B cell (primary cell): ENCODE measurements around the gene PITPNM3. TPM values are rescaled to one million over a fixed set of nuclear protein-coding genes. Genes with fewer than 3 reads are reported as not detected.

Source experiments
- ATAC-seq: fragments of 200-7000 bp; cut with Tn5 transposase; one replicate; pipeline ENCODE4 v1.10.0; 2021; ENCODE audit warnings: low read depth, mild to moderate bottlenecking, moderate number of reproducible peaks, moderate library complexity
- CTCF ChIA-PET: fragments of 350-600 bp; sonication (Branson Sonifier 250); formaldehyde crosslinking; loops from one replicate; lab custom pipeline; 2021; ENCODE audit warnings: antibody characterized with exemption, inconsistent platforms; lab: Charles Lee
- POLR2A ChIA-PET: fragments of 350-600 bp; sonication (Branson Sonifier 250); formaldehyde crosslinking; loops from one replicate; lab custom pipeline; 2021; ENCODE audit warnings: antibody characterized with exemption; lab: Charles Lee
- DNase-seq: peaks from one replicate; pipeline ENCODE4 v3.0.0; 2013
- H2AFZ ChIP-seq: 2 replicates; pipeline ENCODE4 v1.6.1; 2012; ENCODE audit warnings: mild to moderate bottlenecking, low read depth, low read length; ENCODE audit not compliant: insufficient read depth, poor library complexity, severe bottlenecking
- H3K27ac ChIP-seq, 2 donors: 1 replicate in 1 of 2; 2 replicates in 1 of 2; pipeline ENCODE4 v1.5.1; 2012 to 2013; ENCODE audit warnings: low read length in 2 of 2, mild to moderate bottlenecking in 2 of 2, moderate library complexity in 1 of 2
- H3K27me3 ChIP-seq, 4 experiments: fragments of 200-600 bp in 1 of 4; sonication (generic) in 1 of 4; replicated peaks in 1 of 4; 1 replicate in 2 of 4; 2 replicates in 2 of 4; pipeline versions ENCODE4 v1.6.1 to v1.7.0; 2013 to 2016; ENCODE audit warnings: low read length in 3 of 4, mild to moderate bottlenecking in 2 of 4, mixed read lengths in 1 of 4, moderate library complexity in 1 of 4; ENCODE audit not compliant: insufficient read depth in 4 of 4, control insufficient read depth in 3 of 4; ENCODE audit errors: control extremely low read depth in 1 of 4
- H3K36me3 ChIP-seq, 2 experiments: replicated peaks in 1 of 2; 1 replicate in 1 of 2; 2 replicates in 1 of 2; pipeline versions ENCODE4 v1.6.1 to v1.7.1; 2013; ENCODE audit warnings: low read length in 1 of 2; ENCODE audit not compliant: insufficient read depth in 2 of 2, control insufficient read depth in 1 of 2; ENCODE audit errors: control extremely low read depth in 1 of 2, extremely low read depth in 1 of 2
- H3K4me1 ChIP-seq, 2 donors: fragments of 200-600 bp in 1 of 2; sonication (generic) in 1 of 2; 1 replicate in 1 of 2; 2 replicates in 1 of 2; pipeline versions ENCODE4 v1.5.1 to v1.6.1; 2013 to 2017; ENCODE audit warnings: low read length in 2 of 2; ENCODE audit not compliant: control insufficient read depth in 2 of 2, insufficient read depth in 2 of 2
- H3K4me2 ChIP-seq: replicated peaks from 2 replicates; pipeline ENCODE3; 2012; ENCODE audit warnings: mild to moderate bottlenecking, low read depth, low read length; ENCODE audit not compliant: poor library complexity, severe bottlenecking
- H3K4me3 ChIP-seq, 5 experiments: fragments of 200-600 bp in 1 of 5; sonication (generic) in 1 of 5; 1 replicate in 3 of 5; 2 replicates in 2 of 5; pipeline versions ENCODE4 v1.5.1 to v1.7.0; 2011 to 2016; ENCODE audit warnings: low read length in 4 of 5, mild to moderate bottlenecking in 4 of 5, low read depth in 2 of 5, control low read depth in 1 of 5, moderate library complexity in 1 of 5; ENCODE audit not compliant: insufficient read depth in 1 of 5; ENCODE audit errors: control extremely low read depth in 1 of 5, extremely low read depth in 1 of 5
- H3K79me2 ChIP-seq: fragments of 200-600 bp; sonication (generic); one replicate; pipeline ENCODE4 v1.6.0; 2016; ENCODE audit warnings: low read length; ENCODE audit not compliant: control insufficient read depth, insufficient read depth
- H3K9ac ChIP-seq: fragments of 200-600 bp; sonication (generic); 2 replicates; pipeline ENCODE4 v1.6.1; 2017; ENCODE audit warnings: mild to moderate bottlenecking, low read length, moderate library complexity
- H3K9me3 ChIP-seq, 3 donors: one replicate each; pipeline versions ENCODE4 v1.6.1 to v1.7.1; 2013; ENCODE audit warnings: low read length in 2 of 3; ENCODE audit not compliant: control insufficient read depth in 2 of 3, insufficient read depth in 1 of 3; ENCODE audit errors: control extremely low read depth in 1 of 3
- H4K20me1 ChIP-seq: 2 replicates; pipeline ENCODE4 v1.6.0; 2012; ENCODE audit warnings: mild to moderate bottlenecking, low read length; ENCODE audit not compliant: insufficient read depth, control insufficient read depth, poor library complexity, severe bottlenecking
- H3K27ac Mint-ChIP-seq: one replicate; pipeline ENCODE4 v1.8.0; 2021; ENCODE audit warnings: mixed read lengths
- H3K27me3 Mint-ChIP-seq: one replicate; pipeline ENCODE4 v1.8.0; 2021; ENCODE audit warnings: mixed read lengths
- H3K4me1 Mint-ChIP-seq: one replicate; pipeline ENCODE4 v1.8.0; 2021; ENCODE audit warnings: mixed read lengths
- H3K4me3 Mint-ChIP-seq: one replicate; pipeline ENCODE4 v1.8.0; 2021; ENCODE audit warnings: mixed read lengths
- H3K9me3 Mint-ChIP-seq: one replicate; pipeline ENCODE4 v1.8.0; 2022; ENCODE audit warnings: mixed read lengths; ENCODE audit not compliant: insufficient read depth
- EZH2 ChIP-seq: IDR thresholded peaks from 2 replicates; pipeline ENCODE4 v1.6.1; 2012; ENCODE audit warnings: borderline replicate concordance, low read depth, mild to moderate bottlenecking, moderate library complexity, low read length; ENCODE audit not compliant: insufficient read depth, poor library complexity, severe bottlenecking
- WGBS: methylation state at CpG from one replicate; pipeline ENCODE4 v1.1.5; 2013; ENCODE audit warnings: missing lambda C conversion rate; ENCODE audit not compliant: insufficient coverage; 5-methylcytosine and 5-hydroxymethylcytosine counted together
- intact Hi-C: fragments of 100-400 bp; cut with micrococcal nuclease; formaldehyde crosslinking; loops from one replicate; pipeline ENCODE4 v1.10.0; 2022
- polyA plus RNA-seq: library from polyadenylated mRNA; depleted of rRNA; stranded (reverse); fragments of >200 nt; gene quantifications from 2 replicates; pipeline ENCODE4 v1.2.3, GENCODE V29; 2012
- total RNA-seq, 2 donors: library from RNA; stranded (reverse); fragments of 120-200 nt in 1 of 2; gene quantifications; 1 replicate in 1 of 2; 2 replicates in 1 of 2; pipeline versions ENCODE4 v1.2.3 to v1.2.4, GENCODE V29; 2013 to 2022
- TF ChIP-seq, protein P1 (sequence below): fragments of 200-600 bp; IDR thresholded peaks from one replicate; pipeline ENCODE4 v1.8.0; 2022; ENCODE audit warnings: antibody characterized with exemption, mild to moderate bottlenecking

The PITPNM3 gene
- total and polyA plus RNA-seq, 2 donors (not counting 1 experiment from before 2014, with no cell fraction given), result 0.31 to 0.49 TPM

DNA sequence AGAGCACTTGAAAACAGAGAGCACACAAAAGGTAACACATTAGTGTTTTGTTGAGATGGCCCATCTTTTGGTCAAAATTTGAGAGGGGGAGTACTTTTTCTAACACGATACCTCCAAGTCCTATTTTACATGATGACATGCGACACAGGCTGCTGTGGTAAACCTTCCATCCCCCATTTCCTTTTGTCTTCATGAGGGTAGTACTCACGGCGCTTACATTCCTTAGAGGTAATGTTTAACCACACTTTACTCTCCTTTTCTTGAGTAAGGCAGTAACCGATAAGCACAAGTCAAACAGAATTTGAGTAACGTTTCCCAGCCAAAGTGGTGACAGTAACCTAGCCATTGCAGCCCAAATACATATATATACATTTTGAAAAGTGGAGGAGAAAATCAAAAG, 35.8 kb upstream of the PITPNM3 start:
- H3K27me3 Mint-ChIP-seq, result no peaks in the 10 kb centered on the region
- CTCF ChIA-PET, result interaction anchor here (0.6 kb wide), 1 partner anchor 1369 kb away, joined by 3 read pairs; no protein-coding TSS in a partner anchor
- H3K4me1 ChIP-seq, result no peaks in the 10 kb centered on the region
- H3K9me3 Mint-ChIP-seq, result no peaks in the 10 kb centered on the region
- ATAC-seq (no peak), DNase-seq (no peak)
- no peaks in the 10 kb centered on the region for H3K79me2 ChIP-seq
- H3K36me3 ChIP-seq, result peaks cover 26 to 58% of the 10 kb centered on the region in 2 experiments
- no peaks in the 10 kb centered on the region for H3K27me3 ChIP-seq
- intact Hi-C loops, result no loop called here
- POLR2A ChIA-PET, result no interaction called here
- no peaks in the 10 kb centered on the region for H4K20me1 ChIP-seq
- no peak overlapping the region for H3K4me3 Mint-ChIP-seq
- no peak overlapping the region for H3K27ac ChIP-seq
- H3K9ac ChIP-seq, result no peak overlapping the region
- H3K4me2 ChIP-seq, result no peak overlapping the region
- no peak overlapping the region for H2AFZ ChIP-seq
- no peak overlapping the region for H3K4me3 ChIP-seq
- H3K4me1 Mint-ChIP-seq, result no peaks in the 10 kb centered on the region
- WGBS, result no CpG with 5 or more reads among the region's 6 CpGs
- H3K27ac Mint-ChIP-seq, result no peak overlapping the region
- TF ChIP-seq, protein P1, sequence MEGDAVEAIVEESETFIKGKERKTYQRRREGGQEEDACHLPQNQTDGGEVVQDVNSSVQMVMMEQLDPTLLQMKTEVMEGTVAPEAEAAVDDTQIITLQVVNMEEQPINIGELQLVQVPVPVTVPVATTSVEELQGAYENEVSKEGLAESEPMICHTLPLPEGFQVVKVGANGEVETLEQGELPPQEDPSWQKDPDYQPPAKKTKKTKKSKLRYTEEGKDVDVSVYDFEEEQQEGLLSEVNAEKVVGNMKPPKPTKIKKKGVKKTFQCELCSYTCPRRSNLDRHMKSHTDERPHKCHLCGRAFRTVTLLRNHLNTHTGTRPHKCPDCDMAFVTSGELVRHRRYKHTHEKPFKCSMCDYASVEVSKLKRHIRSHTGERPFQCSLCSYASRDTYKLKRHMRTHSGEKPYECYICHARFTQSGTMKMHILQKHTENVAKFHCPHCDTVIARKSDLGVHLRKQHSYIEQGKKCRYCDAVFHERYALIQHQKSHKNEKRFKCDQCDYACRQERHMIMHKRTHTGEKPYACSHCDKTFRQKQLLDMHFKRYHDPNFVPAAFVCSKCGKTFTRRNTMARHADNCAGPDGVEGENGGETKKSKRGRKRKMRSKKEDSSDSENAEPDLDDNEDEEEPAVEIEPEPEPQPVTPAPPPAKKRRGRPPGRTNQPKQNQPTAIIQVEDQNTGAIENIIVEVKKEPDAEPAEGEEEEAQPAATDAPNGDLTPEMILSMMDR, result no peak
- no peak for TF ChIP-seq EZH2
- H3K9me3 ChIP-seq, result no peaks in the 10 kb centered on the region

- H3K9ac ChIP-seq, result no peak overlapping the region
- no peaks in the 10 kb centered on the region for H3K9me3 Mint-ChIP-seq
- ChIA-PET POLR2A (no interaction called here), CTCF (interaction anchor here (0.6 kb wide), 1 partner anchor 1369 kb away, joined by 3 read pairs; no protein-coding TSS in a partner anchor)
- H3K4me2 ChIP-seq, result no peak overlapping the region
- H3K4me1 Mint-ChIP-seq, result no peaks in the 10 kb centered on the region
- H4K20me1 ChIP-seq, result no peaks in the 10 kb centered on the region
- H3K27me3 Mint-ChIP-seq, result no peaks in the 10 kb centered on the region
- no peak for TF ChIP-seq EZH2
- TF ChIP-seq, protein P1, result no peak
- no peak overlapping the region for H2AFZ ChIP-seq
- no peak for ATAC-seq
- H3K4me3 ChIP-seq, result no peak overlapping the region
- no peaks in the 10 kb centered on the region for H3K9me3 ChIP-seq
- H3K27me3 ChIP-seq, result no peaks in the 10 kb centered on the region
- WGBS, result 89% methylated on average over 5 of the region's 7 CpGs
- no peak overlapping the region for H3K27ac ChIP-seq
- H3K36me3 ChIP-seq, result peaks cover 26 to 63% of the 10 kb centered on the region in 2 experiments
- H3K4me3 Mint-ChIP-seq, result no peak overlapping the region
- H3K27ac Mint-ChIP-seq, result no peak overlapping the region
- no peaks in the 10 kb centered on the region for H3K4me1 ChIP-seq
- H3K79me2 ChIP-seq, result no peaks in the 10 kb centered on the region
- intact Hi-C loops, result no loop called here
- no peak for DNase-seq
These were observed 35.3 kb upstream of the PITPNM3 start for GRCh38 chr17:6591599-6592158.
